Middle frontal gyrus (tissue), 1 donor: ENCODE data around the gene FAM120AOS.

ENCODE experiments used
- DNase-seq: peaks from one replicate; pipeline ENCODE4 v3.0.0-alpha.2; 2015; ENCODE audit warnings: low spot score; ENCODE audit errors: extremely low spot score

Gene FAM120AOS

GRCh38 chr9:93467462-93467861 is 14.1 kb upstream of the FAM120AOS start:
- no peak for DNase-seq

GRCh38 chr9:93467062-93467416 is 13.7 kb upstream of the FAM120AOS start:
- no peak for DNase-seq

- DNase-seq, result no peak
Observed at GRCh38 chr9:93466416-93467061, 13.2 kb upstream of the FAM120AOS start.

GRCh38 chr9:93465855-93466254 is 12.5 kb upstream of the FAM120AOS start:
- no peak for DNase-seq

GRCh38 chr9:93464876-93465275 is 11.5 kb upstream of the FAM120AOS start:
- no peak for DNase-seq

GRCh38 chr9:93464395-93464794 is 11.0 kb upstream of the FAM120AOS start:
- no peak for DNase-seq

GRCh38 chr9:93463638-93464248 is 10.4 kb upstream of the FAM120AOS start:
- DNase-seq, result no peak

- no peak for DNase-seq
Observed at GRCh38 chr9:93461821-93462220, 8.4 kb upstream of the FAM120AOS start.

- no peak for DNase-seq
Observed at GRCh38 chr9:93461414-93461743, 8.0 kb upstream of the FAM120AOS start.

- DNase-seq, result no peak
Observed at GRCh38 chr9:93460689-93461413, 7.5 kb upstream of the FAM120AOS start.

- no peak for DNase-seq
Observed at GRCh38 chr9:93459432-93459847, 6.1 kb upstream of the FAM120AOS start.

- no peak for DNase-seq
Observed at GRCh38 chr9:93458712-93459111, 5.3 kb upstream of the FAM120AOS start.

GRCh38 chr9:93457006-93457405 is 3.6 kb upstream of the FAM120AOS start:
- no peak for DNase-seq

- DNase-seq, result no peak
Observed at GRCh38 chr9:93456504-93456903, 3.1 kb upstream of the FAM120AOS start.

GRCh38 chr9:93456022-93456421 is 2.6 kb upstream of the FAM120AOS start:
- DNase-seq, result no peak

GRCh38 chr9:93452710-93453046 is 703 bp downstream of the FAM120AOS start:
- no peak for DNase-seq

- DNase-seq, result no peak
Observed at GRCh38 chr9:93451849-93452709, 1.3 kb downstream of the FAM120AOS start.

GRCh38 chr9:93450945-93451815 is 2.2 kb downstream of the FAM120AOS start, which contains the start of gene FAM120A:
Gene FAM120A, plus strand, starts transcription at chr9:93451685. Its CDS starts 231 bp downstream, at chr9:93451916.
- DNase-seq, result peak; percentile 63

GRCh38 chr9:93447655-93448054 is 5.7 kb downstream of the FAM120AOS start:
- DNase-seq, result no peak

GRCh38 chr9:93446073-93446472 is 7.3 kb downstream of the FAM120AOS start:
- no peak for DNase-seq
